Astrocyte (in vitro differentiated cells and primary cell): Measurements from ENCODE around the gene C1QTNF12.

Experiments used
- EZH2 ChIP-seq: IDR thresholded peaks from 2 replicates; pipeline ENCODE4 v1.6.1; 2012; ENCODE audit warnings: mild to moderate bottlenecking, low read length, inconsistent platforms; ENCODE audit not compliant: insufficient read depth
- TF ChIP-seq, protein P1 (sequence below): IDR thresholded peaks from 2 replicates; pipeline ENCODE4 v1.5.1; 2011; ENCODE audit warnings: low read depth, mild to moderate bottlenecking, inconsistent platforms, low read length, moderate library complexity; ENCODE audit not compliant: insufficient read depth

DNA sequence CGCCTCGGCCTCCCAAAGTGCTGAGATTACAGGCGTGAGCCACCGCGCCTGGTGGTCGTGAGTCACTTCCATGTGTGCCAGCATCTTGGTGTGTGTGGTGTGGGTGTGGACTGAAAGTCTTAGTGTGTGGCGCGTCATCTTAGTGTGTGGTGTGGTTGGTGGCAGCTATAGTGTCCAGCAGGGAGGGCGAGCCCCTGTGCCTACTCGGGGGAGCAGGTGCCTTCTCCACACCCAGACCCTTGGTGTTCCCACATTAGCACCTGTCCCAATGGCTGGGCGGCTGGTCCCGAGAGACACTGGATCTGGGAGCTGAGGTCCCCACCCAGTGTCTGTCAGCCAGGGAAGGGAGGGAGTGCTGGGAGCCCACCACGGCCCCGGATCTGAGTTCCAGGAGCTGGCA is 36.5 kb upstream of the C1QTNF12 start:
- TF ChIP-seq, protein P1, sequence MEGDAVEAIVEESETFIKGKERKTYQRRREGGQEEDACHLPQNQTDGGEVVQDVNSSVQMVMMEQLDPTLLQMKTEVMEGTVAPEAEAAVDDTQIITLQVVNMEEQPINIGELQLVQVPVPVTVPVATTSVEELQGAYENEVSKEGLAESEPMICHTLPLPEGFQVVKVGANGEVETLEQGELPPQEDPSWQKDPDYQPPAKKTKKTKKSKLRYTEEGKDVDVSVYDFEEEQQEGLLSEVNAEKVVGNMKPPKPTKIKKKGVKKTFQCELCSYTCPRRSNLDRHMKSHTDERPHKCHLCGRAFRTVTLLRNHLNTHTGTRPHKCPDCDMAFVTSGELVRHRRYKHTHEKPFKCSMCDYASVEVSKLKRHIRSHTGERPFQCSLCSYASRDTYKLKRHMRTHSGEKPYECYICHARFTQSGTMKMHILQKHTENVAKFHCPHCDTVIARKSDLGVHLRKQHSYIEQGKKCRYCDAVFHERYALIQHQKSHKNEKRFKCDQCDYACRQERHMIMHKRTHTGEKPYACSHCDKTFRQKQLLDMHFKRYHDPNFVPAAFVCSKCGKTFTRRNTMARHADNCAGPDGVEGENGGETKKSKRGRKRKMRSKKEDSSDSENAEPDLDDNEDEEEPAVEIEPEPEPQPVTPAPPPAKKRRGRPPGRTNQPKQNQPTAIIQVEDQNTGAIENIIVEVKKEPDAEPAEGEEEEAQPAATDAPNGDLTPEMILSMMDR, result no peak
- TF ChIP-seq EZH2, result no peak
